GM19240 (cell line): ENCODE measurements around the gene NR5A2.

Experiments
- DNase-seq: peaks from one replicate; pipeline ENCODE4 v3.0.0; 2011; ENCODE audit warnings: low spot score; ENCODE audit not compliant: insufficient read length

Gene NR5A2

GRCh38 chr1:200121421-200121820 is 93.9 kb downstream of the NR5A2 start:
- no peak for DNase-seq

GRCh38 chr1:200124309-200124708 is 96.8 kb downstream of the NR5A2 start:
- DNase-seq = no peak

- DNase-seq = no peak
These were observed 100.6 kb downstream of the NR5A2 start for GRCh38 chr1:200128081-200128480.

GRCh38 chr1:200128944-200129879 is 101.7 kb downstream of the NR5A2 start:
- DNase-seq = no peak

- no peak for DNase-seq
These were observed 103.0 kb downstream of the NR5A2 start for GRCh38 chr1:200130552-200130951.

GRCh38 chr1:200131551-200132125 is 104.1 kb downstream of the NR5A2 start:
- no peak for DNase-seq

GRCh38 chr1:200133123-200133522 is 105.6 kb downstream of the NR5A2 start:
- DNase-seq = no peak

- no peak for DNase-seq
These were observed 106.6 kb downstream of the NR5A2 start for GRCh38 chr1:200134116-200134515.

- no peak for DNase-seq
These were observed 108.9 kb downstream of the NR5A2 start for GRCh38 chr1:200136384-200136783.

GRCh38 chr1:200139661-200140250 is 112.2 kb downstream of the NR5A2 start:
- no peak for DNase-seq

GRCh38 chr1:200143347-200143746 is 115.8 kb downstream of the NR5A2 start:
- no peak for DNase-seq

- DNase-seq = no peak
These were observed 118.6 kb downstream of the NR5A2 start for GRCh38 chr1:200146100-200146499.

- no peak for DNase-seq
These were observed 119.6 kb downstream of the NR5A2 start for GRCh38 chr1:200147094-200147493.

- no peak for DNase-seq
These were observed 120.2 kb downstream of the NR5A2 start for GRCh38 chr1:200147742-200148141.

GRCh38 chr1:200150006-200150405 is 122.5 kb downstream of the NR5A2 start:
- no peak for DNase-seq

GRCh38 chr1:200150721-200151120 is 123.2 kb downstream of the NR5A2 start:
- peak; percentile 31 for DNase-seq

- DNase-seq = no peak
These were observed 124.8 kb downstream of the NR5A2 start for GRCh38 chr1:200152336-200152735.

GRCh38 chr1:200153277-200154055 is 126.0 kb downstream of the NR5A2 start:
- DNase-seq = no peak

GRCh38 chr1:200154069-200154767 is 126.7 kb downstream of the NR5A2 start:
- no peak for DNase-seq

GRCh38 chr1:200157715-200158114 is 130.2 kb downstream of the NR5A2 start:
- DNase-seq = no peak

- DNase-seq = no peak
These were observed 134.3 kb downstream of the NR5A2 start for GRCh38 chr1:200161801-200162200.
